ENCODE data around the gene HOXA3.

HOXA3 gene

DNA sequence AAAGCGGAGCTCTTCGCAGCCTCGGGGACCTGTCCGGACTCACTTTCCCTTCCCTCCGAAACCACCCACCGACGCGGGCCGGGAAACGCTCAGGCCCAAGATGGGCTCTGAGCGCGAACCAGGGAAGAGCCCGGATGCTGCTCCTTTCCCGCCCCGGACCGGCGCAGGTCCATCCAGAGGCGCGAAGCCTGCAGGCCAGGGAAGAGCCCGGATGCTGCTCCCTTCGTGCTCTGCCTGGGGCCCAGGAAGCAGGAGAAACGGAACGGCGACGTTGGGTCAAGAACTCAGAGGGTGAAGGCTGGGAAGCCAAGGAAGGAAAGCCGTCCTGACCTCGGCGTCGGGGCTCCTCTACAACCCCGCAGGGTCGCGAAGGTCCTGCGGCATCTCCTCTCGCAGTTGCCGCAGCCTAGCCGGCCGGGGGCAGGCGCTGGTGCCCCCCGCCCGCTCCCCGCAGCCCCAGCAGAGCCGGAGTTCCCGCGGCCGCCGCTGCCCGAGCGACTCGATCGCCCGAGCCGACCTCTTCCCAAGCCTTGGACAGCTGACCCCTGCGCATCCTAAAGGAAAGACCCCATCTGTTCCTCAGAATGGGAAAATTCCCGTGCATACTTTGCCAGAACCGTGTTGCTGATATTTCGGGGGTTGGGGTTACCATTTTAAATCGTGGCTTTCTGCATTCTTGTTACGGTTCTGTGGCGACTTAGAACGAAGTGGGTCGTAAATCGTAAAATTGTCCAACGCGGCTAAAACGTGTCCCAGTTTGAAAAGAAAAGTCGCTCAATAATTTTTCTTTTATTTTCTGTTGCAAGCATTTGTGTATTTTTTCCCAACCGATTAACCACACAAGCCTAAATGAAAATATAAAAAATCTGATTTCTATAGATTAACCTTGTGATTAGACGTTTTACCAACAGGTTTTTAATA, 64.1 kb downstream of the HOXA3 start:
- DNase-seq (ENCODE audit: low read depth in 1 of 2, low spot score in 1 of 2), result no peak
- H3K4me3 ChIP-seq (replicated peaks; ENCODE audit: insufficient read depth, low read length), result no peak overlapping the region

DNA sequence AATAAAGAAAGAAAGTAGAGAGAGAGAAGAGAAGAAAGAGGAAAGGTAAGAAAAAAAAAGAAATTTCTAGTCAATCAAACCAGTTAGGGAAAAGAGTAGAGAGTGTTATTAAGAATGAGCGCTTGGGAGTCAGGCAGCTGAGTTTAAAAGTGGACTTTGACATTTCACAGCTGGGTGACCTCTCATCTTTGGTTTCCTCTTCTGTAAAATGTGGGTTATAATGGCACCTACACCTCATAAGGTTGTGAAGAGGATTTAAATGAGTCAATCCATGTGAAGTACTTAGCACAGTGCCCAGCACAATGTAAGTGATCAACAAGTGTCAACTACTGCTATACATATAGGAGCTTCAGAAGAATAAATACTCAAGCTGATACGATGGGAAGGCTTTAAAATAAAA, 68.7 kb downstream of the HOXA3 start:
- H3K27ac ChIP-seq (replicated peaks), result no peak overlapping the region
- peaks cover 8% of the 10 kb centered on the region for H3K27me3 ChIP-seq (ENCODE audit: insufficient read depth, poor library complexity, severe bottlenecking)
- H3K4me3 ChIP-seq (replicated peaks; ENCODE audit: insufficient read depth, low read length), result no peak overlapping the region
- TF ChIP-seq SPI1 (IDR thresholded peaks at IDR 0.05; ENCODE audit: borderline replicate concordance, low read depth) (no peak), REST (IDR thresholded peaks at IDR 0.05; ENCODE audit: insufficient replicate concordance, low read depth) (no peak), POLR2AphosphoS5 (IDR thresholded peaks at IDR 0.05; ENCODE audit: low read depth) (no peak), GABPA (IDR thresholded peaks at IDR 0.05; ENCODE audit: low read depth) (no peak), CTCF (IDR thresholded peaks at IDR 0.05; ENCODE audit: insufficient read depth, low read length) (no peak)
- DNase-seq (ENCODE audit: low read depth in 1 of 2, low spot score in 1 of 2), result no peak

More for the DNA sequence above, 64.1 kb downstream of the HOXA3 start:
- H3K27me3 ChIP-seq (ENCODE audit: insufficient read depth, poor library complexity, severe bottlenecking), result peaks cover 32% of the 10 kb centered on the region
- TF ChIP-seq CTCF (IDR thresholded peaks at IDR 0.05; ENCODE audit: insufficient read depth, low read length) (no peak), REST (IDR thresholded peaks at IDR 0.05; ENCODE audit: insufficient replicate concordance, low read depth) (no peak), GABPA (IDR thresholded peaks at IDR 0.05; ENCODE audit: low read depth) (no peak)
- H3K27ac ChIP-seq (replicated peaks), result no peak overlapping the region

DNA sequence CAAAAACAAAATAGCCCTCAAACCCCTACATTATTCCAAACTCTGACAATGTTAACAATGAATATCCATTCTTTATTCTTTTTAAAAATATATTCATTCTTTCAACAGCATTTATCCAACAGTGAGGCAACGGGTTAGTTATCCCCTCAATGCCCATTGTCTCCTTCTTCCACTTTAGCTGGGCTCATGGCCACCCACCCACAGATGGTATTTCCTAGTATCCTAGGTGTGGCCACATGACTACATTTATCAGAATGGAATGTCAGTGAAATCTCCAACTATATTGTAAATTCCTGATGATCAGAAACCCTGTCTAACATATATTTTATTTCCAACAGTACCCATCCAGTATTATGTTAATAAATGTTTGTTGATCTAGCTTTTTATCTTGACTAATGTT, 70.2 kb downstream of the HOXA3 start:
- H3K4me3 ChIP-seq (replicated peaks; ENCODE audit: insufficient read depth, low read length), result no peak overlapping the region
- DNase-seq (ENCODE audit: low read depth in 1 of 2, low spot score in 1 of 2), result no peak
- no peaks in the 10 kb centered on the region for H3K27me3 ChIP-seq (ENCODE audit: insufficient read depth, poor library complexity, severe bottlenecking)
- TF ChIP-seq CTCF (IDR thresholded peaks at IDR 0.05; ENCODE audit: insufficient read depth, low read length), result no peak
- no peak for TF ChIP-seq SPI1 (IDR thresholded peaks at IDR 0.05; ENCODE audit: borderline replicate concordance, low read depth)
- H3K27ac ChIP-seq (replicated peaks), result no peak overlapping the region

All from HL-60 (cell line).